Frontal cortex (tissue), 4 donors: ENCODE data around the gene PIGZ. TPM values are rescaled to one million over a fixed set of nuclear protein-coding genes. Genes with fewer than 3 reads are reported as not detected.
"Not testable (repeated sequence)": the region's sequence is repeated elsewhere in the genome, so short reads cannot be mapped to it uniquely, and the experiment has no call there.

Source experiments
- DNase-seq, 2 donors: peaks; one replicate each; pipeline ENCODE4 v3.0.0; 2012; ENCODE audit warnings: low spot score in 2 of 2
- FAIRE-seq: peaks from 2 replicates; lab custom pipeline; 2012; peaks lifted over from hg19 to GRCh38; lab: Jason Lieb, UNC
- total RNA-seq: library from RNA; depleted of rRNA; stranded (reverse); fragments of >200 nt; gene quantifications from one replicate; pipeline ENCODE4 v1.2.3, GENCODE V29; 2014
- donor health status: control.
- donor health status: control.
- donor health status: control.

Gene PIGZ
- total RNA-seq, 1 donor from 2014 or later, result 2.9 TPM

DNA sequence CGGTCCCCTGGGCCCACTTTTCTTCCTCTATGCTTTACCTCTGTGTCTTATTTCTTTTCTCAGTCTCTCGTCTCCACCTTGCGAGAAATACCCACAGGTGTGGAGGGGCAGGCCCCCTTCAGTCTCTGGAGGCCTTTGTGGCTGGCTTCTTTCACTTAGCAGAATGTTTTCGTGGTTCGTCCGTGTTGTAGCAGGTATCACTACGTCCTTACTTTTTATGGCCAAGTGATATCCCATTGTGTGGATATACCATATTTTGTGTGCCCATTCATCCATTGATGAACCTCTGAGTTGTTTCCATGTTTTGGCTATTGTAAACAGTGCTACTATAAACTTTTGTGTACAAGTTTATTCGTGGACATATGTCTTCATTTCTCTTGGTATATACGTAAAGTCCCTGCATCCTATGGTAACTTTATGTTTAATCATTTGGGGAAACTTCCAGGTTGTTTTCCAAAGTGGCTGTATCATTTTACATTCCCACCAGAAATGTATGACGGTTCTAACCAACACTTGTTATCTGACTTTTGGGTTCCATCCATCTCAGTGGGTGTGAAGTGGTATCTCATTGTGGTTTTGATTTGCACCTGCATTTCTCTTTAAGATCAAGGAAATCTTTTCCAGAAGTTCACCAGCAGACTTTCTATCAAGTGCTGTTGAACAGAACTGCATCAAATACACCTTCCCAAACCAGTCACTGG, 5.6 kb downstream of the PIGZ start:
- FAIRE-seq (no peak), DNase-seq (no peak)

DNA sequence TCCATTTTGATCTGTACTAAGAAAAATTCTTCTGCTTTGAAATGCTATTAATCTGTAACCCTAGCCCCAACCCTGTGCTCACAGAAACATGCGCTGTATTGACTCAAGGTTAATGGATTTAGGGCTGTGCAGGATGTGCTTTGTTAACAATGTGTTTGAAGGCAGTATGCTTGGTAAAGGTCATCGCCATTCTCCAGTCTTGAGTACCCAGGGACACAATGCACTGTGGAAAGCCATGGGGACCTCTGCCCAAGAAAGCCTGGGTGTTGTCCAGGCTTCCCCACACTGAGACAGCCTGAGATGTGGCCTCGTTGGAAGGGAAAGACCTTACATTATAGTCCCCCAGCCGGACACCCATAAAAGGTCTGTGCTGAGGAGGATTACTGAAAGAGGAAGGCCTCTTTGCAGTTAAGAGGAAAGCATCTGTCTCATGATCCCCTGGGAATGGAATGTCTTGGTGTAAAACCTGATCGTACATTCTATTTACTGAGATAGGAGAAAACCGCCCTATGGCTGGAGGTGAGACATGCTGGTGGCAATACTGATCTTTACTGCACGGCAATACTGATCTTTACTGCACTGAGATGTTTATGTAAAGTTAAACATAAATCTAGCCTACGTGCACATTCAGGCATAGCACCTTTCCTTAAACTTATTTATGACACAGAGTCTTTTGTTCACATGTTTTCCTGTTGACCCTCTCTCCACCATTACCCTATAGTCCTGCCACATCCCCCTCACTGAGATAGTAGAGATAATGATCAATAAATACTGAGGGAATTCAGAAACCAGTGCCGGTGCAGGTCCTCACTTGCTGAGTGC, 6.3 kb downstream of the PIGZ start:
- FAIRE-seq (no peak), DNase-seq (no peak)

DNA sequence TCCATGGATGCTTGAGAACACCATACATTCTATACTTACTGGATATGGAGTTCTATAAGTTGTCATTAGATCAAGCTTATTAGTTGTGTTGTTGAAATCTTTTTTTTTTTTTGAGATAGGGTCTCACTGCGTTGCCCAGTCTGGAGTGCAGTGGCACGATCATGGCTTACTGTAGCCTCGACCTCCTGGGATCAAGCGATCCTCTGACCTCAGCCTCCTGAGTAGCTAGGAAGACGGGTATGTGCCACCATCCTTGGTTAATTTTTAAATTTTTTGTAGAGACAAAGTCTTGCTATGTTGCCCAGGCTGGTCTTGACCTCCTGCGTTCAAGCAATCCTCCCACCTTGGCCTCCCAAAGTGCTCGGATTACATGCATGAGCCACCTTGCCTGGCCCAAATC, 13.8 kb downstream of the PIGZ start:
- FAIRE-seq (no peak), DNase-seq (no peak)

DNA sequence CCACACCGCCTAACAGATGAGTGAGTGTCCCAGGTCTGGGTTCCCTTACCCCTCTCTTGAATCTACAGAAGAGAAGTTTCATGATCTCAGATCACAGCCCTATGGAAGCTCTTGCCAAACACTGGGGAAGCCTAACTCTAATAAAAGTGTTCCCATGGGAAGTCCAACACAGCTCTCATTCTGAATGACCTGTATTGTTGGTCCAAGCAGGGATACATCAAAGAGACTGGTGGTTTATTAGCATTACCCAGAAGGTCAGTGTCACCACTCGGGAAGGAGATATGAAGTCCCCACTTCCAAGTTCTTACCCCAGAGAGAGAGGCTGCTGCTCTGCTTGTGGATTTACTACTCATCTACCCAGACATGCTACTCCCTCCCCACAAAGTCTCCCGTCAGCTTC, 17.3 kb downstream of the PIGZ start:
- DNase-seq (no peak), FAIRE-seq (no peak)

DNA sequence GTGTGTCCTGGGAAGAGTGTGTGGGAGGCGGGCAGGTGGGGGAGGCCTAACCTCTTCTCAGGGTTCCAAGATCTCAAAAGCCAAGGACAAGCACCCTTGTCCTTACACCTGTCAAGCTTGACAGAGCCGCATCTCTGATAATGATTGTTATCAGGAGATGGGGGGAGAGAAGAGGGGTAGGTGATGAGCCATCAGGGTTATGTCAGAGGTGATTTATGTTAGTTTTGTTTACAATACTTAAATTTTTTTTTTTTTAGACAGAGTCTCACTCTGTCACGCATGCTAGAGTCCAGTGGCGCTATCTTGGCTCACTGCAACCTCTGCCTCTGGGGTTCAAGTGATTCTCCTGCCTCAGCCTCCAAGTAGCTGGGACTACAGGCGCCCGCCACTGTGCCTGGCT, 18.9 kb downstream of the PIGZ start:
- no peak for FAIRE-seq

DNA sequence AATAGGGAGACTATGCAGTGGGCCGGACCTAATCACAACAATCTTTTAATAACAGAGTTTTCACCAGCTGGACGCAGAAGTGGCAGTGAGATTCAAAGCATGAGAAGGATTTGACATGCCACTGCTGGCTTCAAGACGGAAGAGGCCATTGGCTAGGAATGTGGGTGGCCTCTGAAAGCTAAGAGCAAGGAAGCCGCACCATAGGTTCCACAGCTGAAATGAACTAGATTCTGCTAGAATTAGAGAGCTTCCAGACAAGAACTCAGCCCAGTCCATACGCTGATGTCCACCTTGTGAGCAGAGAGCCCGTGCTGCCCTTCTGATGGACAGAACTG, 19.4 kb downstream of the PIGZ start:
- FAIRE-seq, result no peak
- no peak for DNase-seq

More for the DNA sequence above, 18.9 kb downstream of the PIGZ start:
- DNase-seq, result no peak

DNA sequence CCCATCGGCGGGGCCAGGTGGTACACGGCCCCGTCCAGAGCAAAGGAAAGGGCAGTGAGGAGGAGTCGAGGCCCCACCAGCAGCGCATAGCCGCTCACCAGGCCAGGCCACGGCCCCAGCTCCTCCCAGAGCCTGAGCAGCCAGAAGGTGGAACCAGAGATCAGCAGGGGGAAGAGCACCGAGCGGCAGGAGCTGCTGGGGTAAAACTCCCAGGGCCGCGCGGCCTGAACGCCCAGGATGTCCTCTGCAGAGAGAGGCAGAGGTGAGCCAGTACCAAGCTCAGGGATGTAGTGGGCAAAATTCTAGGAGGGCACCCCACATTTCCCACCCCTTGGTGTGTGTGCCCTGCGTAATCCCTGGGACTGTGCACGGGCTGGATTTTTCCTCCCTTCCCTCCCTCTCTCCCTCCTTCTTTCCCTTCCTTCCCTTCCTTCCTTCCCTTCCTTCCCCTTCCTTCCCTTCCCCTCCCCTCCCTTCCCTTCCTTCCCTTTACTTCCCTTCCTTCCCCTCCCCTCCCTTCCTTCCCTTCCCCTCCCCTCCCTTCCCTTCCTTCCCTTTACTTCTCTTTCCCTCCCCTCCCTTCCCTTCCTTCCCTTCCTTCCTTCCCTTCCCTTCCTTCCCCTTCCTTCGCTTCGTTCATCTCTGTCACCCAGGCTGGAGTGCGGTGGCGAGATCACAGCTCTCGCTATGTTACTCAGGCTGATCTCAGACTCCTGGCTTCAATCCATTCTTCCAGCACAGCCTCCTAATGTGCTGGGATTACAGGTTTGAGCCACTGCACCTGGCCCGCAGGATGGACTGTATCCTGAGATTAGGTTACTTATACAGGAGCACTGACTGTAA, 20.0 kb downstream of the PIGZ start:
- no peak for FAIRE-seq
- DNase-seq, result no peak

DNA sequence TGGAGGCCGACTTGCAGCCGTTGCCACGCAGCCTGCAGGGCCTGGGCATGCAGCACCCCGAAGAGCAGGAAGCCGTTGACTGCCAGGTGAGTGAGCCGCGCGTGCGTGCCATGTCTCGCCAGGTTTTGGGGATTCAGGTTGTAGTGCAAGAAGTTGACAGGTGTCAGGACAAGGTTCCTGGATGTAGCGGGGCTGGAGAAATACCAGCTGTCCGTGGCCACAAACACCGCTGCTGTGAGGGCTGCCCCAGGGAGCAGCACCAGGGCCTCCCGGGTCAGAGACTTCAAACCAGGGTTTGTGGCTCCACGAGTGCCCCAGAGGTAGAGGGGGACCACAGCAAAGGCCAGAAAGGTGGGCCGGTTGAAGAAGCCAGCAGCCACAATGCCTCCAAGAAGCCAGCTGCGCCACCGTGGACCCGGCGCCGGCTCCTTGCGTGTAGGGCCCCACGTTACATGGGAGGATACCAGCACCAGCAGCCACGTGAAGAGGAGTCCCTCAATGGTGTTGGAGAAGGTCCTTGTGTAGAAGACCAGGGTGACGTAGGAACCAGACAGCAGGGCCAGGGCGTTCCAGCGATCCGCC, 20.7 kb downstream of the PIGZ start:
- FAIRE-seq (no peak), DNase-seq (no peak)

DNA sequence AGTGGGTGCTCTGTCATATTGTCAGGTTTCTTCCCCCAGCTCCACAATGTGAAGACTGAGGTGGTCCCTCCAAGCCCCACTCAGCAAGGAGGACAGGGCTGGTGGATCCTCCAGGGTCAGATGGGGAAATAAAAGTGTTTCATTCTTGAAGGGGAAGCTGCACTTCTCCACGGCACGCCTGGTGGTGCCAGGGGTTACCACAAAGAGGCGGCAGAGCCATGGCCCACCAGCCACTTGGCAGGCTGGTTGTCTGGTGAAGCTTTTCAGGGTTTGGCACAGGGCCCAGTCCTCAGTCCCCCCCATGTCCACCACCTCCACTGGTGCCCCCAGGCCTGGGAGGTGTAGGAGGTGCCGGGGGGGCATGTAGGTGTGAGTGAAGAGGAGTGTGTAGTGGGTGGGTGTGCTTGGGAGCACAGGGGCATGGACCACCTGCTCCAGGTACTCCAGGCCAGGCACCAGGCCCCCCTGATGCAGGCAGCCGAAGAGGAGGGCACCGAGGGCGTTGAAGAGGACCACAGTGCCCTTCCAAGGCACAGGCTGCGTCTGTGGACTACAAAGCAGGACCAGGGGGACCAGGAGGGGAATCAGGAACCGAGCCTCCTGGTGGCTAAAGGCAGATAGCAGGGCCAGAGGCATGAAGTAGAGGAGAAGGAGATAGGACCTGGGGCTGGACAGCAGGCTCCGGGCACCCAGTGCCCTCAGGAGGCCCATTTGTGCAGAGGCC, 21.3 kb downstream of the PIGZ start:
- DNase-seq, result no peak
- FAIRE-seq, result no peak

DNA sequence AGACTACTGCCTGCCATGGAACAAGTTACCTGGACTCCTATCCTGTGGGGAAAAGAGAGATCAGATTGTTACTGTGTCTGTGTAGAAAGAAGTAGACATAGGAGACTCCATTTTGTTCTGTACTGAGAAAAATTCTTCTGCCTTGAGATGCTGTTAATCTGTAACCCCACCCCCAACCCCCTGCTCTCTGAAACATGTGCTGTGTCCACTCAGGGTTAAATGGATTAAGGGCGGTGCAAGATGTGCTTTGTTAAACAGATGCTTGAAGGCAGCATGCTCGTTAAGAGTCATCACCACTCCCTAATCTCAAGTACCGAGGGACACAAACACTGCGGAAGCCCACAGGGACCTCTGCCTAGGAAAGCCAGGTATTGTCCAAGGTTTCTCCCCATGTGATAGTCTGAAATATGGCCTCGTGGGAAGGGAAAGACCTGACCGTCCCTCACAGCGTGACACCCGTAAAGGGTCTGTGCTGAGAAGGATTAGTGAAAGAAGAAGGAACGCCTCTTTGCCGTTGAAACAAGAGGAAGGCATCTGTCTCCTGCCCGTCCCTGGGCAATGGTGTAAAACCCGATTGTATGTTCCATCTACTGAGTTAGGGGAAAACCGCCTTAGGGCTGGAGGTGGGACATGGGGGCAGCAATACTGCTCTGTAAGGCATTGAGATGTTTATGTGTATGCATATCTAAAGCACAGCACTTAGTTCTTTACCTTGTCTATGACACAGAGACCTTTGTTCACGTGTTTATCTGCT, 24.4 kb downstream of the PIGZ start:
- DNase-seq, FAIRE-seq: not testable (repeated sequence)

DNA sequence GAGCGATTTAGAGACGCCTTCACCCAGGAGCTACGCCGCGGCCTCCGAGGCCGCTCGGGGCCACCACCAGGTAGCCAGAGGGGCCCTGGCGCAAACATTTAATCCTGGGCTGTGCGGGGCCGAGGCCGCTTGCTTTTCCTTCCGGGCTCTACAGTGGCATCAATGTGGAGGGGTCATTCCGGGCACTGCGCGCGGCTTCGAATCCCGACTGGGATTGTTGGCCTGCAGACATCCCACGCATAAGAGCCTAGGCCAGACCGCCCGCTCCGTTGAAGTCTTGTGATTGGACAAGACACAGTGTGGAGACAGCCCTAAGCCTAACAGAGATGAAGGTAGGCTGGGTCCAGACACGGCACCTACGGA, 25.7 kb downstream of the PIGZ start:
- no peak for DNase-seq
- FAIRE-seq, result no peak

DNA sequence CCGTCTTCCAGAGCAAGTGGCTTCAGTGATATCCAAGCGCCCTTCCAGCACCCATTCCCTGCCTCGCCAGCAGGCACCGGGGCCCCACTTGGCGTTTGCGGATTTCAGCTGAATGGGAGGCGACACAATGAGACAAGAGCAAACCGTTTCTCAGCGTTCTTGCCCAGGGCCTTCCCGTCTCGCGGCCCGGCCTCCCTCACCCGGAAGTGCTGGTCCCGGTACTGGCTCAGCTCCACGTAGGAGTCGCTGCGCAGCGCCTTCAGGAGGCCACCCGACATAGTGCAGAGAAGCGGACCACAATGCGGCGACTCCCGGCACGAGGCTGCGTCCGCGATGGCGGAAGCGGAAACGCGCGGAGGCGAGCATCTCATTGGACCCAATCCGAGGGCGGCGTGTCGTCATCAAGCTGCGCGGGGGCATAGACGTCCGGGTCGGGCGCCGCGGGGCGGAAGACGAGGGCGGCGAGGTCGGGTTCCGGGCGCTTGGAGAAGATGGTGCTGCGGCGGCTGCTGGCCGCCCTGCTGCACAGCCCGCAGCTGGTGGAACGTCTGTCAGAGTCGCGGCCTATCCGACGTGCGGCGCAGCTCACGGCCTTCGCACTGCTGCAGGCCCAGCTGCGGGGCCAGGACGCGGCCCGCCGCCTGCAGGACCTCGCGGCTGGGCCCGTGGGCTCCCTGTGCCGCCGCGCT, 26.3 kb downstream of the PIGZ start, which contains the start of gene NCBP2:
TSS of gene NCBP2 (minus strand) at position 303 of the 689 bp plus-strand sequence. CDS start at position 278, 25 bp downstream.
- DNase-seq (peak; percentile 95 to 97), FAIRE-seq (no peak)

DNA sequence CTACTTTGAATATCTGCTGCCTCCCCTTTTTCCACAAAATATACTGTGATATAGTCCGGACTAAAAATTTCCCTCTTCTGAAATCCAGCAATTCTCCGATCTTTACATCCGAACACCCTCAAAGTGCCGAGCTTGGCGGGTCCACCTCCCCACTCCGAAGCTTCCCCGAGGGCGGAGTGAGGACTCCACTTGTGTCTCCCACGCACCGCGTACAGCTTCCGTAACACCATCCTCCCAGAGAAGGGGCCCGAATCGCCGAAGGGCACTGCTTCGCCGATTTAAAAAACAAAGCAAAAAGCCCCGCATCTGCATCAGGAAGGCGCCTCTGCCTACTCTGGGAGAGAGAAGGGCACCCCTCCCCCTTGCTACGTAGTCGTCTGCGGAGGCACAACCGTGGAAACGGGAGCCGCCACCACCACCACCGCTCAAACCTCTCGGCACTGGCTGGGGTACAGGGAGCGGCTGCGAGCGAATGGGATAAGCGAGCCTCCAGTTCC, 26.9 kb downstream of the PIGZ start:
- FAIRE-seq (no peak), DNase-seq (no peak)

DNA sequence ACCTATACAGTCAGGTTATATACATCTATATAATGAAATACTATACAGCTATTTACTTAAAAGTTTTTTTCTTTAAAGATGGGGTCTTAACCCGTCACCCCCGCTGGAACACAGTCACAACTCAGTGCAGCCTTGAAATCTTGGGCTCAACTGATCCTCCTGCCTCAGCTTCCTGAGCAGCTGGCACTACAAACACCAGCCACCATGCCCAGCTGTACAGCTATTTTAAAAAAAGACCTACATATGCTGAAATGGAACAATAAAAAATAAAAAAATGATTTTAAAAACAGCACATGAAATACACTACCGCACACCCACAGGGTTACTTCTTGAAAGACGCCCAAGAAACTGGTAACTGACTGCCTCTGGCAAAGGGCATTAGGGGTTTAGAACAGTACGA, 30.1 kb downstream of the PIGZ start:
- FAIRE-seq (no peak), DNase-seq (no peak)

DNA sequence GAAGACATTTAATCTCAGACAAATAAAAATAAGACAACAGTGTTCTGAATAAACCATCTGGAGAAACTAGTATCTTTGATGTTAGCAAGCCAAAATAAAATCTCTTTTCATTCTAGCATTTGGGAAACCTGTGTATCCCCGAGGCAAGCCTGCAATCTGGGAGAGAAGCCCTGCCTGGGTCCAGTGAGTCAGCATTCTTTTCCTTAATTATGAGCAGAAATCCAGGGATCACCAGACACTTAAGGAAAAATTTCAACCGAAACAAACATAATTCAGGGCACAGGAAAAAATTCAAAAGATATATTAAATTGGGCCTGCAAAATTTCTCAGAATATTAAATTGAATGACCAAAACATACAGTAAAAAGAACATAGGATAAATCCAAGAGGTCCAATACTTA, 30.5 kb downstream of the PIGZ start:
- FAIRE-seq, result no peak
- no peak for DNase-seq

DNA sequence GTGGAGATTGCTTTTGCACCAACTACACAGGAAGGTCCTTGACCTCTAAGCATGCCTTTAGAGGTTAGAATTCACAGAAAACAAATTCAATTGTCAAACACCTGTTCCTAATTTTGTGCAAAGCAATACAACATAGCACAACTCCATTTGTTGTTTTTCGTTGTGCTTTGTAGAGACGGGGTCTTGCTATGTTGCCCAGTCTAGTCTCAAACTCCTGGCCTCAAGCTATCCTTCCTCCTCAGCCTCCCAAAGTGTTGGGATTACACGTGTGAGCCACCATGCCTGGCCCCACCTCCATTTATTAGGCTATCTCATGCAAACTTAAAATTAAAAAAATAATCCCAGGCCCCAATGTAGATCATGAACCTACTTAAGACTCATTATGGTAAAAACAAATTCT, 32.3 kb downstream of the PIGZ start:
- DNase-seq (no peak), FAIRE-seq (no peak)

DNA sequence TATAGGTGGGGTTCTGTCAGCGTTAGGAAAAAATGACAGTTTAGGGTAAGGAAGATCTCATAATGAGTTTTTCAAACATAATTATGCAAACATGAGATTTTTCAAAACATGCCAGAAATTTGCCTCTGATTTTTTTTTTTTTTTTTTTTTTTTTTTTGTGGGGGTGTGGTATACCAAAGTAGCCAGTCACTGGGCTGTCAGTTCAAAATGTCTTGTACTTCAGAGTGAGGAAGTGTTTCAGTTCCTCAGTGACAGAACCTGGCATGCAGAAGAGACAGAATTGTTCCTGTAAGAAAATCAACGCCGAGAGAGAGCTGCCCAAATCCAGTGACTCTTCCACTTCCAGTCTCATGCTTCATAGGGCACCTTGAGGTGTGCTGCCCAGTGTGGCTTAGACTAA, 36.0 kb downstream of the PIGZ start:
- no peak for DNase-seq
- no peak for FAIRE-seq
